H9 (cell line): ENCODE measurements around the gene ZNF527. TPM values are rescaled to one million over a fixed set of nuclear protein-coding genes. Genes with fewer than 3 reads are reported as not detected.

Experiments used
- DNase-seq: peaks from one replicate; pipeline ENCODE4 v3.0.0-alpha.2; 2017
- H2AFZ ChIP-seq: one replicate; pipeline ENCODE4 v1.6.1; 2013; ENCODE audit warnings: mild to moderate bottlenecking, low read length, control low read depth, moderate library complexity
- H2AK5ac ChIP-seq: 2 replicates; pipeline ENCODE4 v1.6.1; 2013; ENCODE audit warnings: low read length, control low read depth, mixed read lengths; ENCODE audit not compliant: insufficient read length
- H2BK120ac ChIP-seq: one replicate; pipeline ENCODE4 v1.6.1; 2013; ENCODE audit warnings: low read depth, mild to moderate bottlenecking, low read length, control low read depth, inconsistent platforms; ENCODE audit not compliant: poor library complexity, severe bottlenecking
- H2BK12ac ChIP-seq: 2 replicates; pipeline ENCODE4 v1.6.1; 2013; ENCODE audit warnings: low read length, control low read depth, mixed read lengths, low read depth; ENCODE audit not compliant: insufficient read length
- H2BK15ac ChIP-seq: 2 replicates; pipeline ENCODE4 v1.6.1; 2013; ENCODE audit warnings: low read depth, low read length, control low read depth
- H2BK20ac ChIP-seq: one replicate; pipeline ENCODE4 v1.6.1; 2013; ENCODE audit warnings: low read depth, mild to moderate bottlenecking, low read length, control low read depth, inconsistent platforms; ENCODE audit not compliant: poor library complexity, severe bottlenecking
- H2BK5ac ChIP-seq: 2 replicates; pipeline ENCODE4 v1.6.1; 2013; ENCODE audit warnings: low read length, control low read depth, mixed read lengths; ENCODE audit not compliant: insufficient read length
- H3K14ac ChIP-seq: 2 replicates; pipeline ENCODE4 v1.6.1; 2013; ENCODE audit warnings: low read length, control low read depth; ENCODE audit not compliant: insufficient read depth
- H3K18ac ChIP-seq: 2 replicates; pipeline ENCODE4 v1.6.1; 2013; ENCODE audit warnings: low read depth, mild to moderate bottlenecking, mixed read lengths, low read length, control low read depth; ENCODE audit not compliant: insufficient read length
- H3K23ac ChIP-seq: 2 replicates; pipeline ENCODE4 v1.6.1; 2013; ENCODE audit warnings: low read length, control low read depth, mixed read lengths, low read depth; ENCODE audit not compliant: insufficient read length
- H3K23me2 ChIP-seq: 2 replicates; pipeline ENCODE4 v1.6.1; 2013; ENCODE audit warnings: low read depth, mild to moderate bottlenecking, mixed read lengths, low read length, control low read depth; ENCODE audit not compliant: insufficient read length, poor library complexity, severe bottlenecking
- H3K27ac ChIP-seq: 2 replicates; pipeline ENCODE4 v1.5.1; 2013; ENCODE audit warnings: low read length, control low read depth, mixed read lengths, low read depth; ENCODE audit not compliant: insufficient read length
- H3K27me3 ChIP-seq: 2 replicates; pipeline ENCODE4 v1.6.1; 2013; ENCODE audit warnings: low read length, control low read depth, inconsistent platforms; ENCODE audit not compliant: insufficient read depth
- H3K4ac ChIP-seq: 2 replicates; pipeline ENCODE4 v1.6.1; 2013; ENCODE audit warnings: low read depth, mild to moderate bottlenecking, control low read depth, inconsistent platforms, low read length, moderate library complexity
- H3K4me1 ChIP-seq: 2 replicates; pipeline ENCODE4 v1.6.1; 2013; ENCODE audit warnings: low read length, control low read depth, inconsistent platforms; ENCODE audit not compliant: insufficient read depth
- H3K4me2 ChIP-seq: 2 replicates; pipeline ENCODE4 v1.6.1; 2013; ENCODE audit warnings: low read length, control low read depth, mixed read lengths; ENCODE audit not compliant: insufficient read length, insufficient read depth
- H3K56ac ChIP-seq: 2 replicates; pipeline ENCODE4 v1.6.1; 2013; ENCODE audit warnings: low read depth, mild to moderate bottlenecking, mixed read lengths, low read length, control low read depth; ENCODE audit not compliant: insufficient read length
- H3K79me1 ChIP-seq: 2 replicates; pipeline ENCODE4 v1.6.1; 2013; ENCODE audit warnings: low read depth, mild to moderate bottlenecking, moderate library complexity, low read length, control low read depth, inconsistent platforms; ENCODE audit not compliant: insufficient read depth, poor library complexity, severe bottlenecking
- H3K79me2 ChIP-seq: 2 replicates; pipeline ENCODE4 v1.6.1; 2013; ENCODE audit warnings: low read length, control low read depth, inconsistent platforms; ENCODE audit not compliant: insufficient read depth
- H3K9ac ChIP-seq: 2 replicates; pipeline ENCODE4 v1.6.1; 2013; ENCODE audit warnings: low read length, control low read depth, mixed read lengths; ENCODE audit not compliant: insufficient read length; ENCODE audit errors: extremely low read depth
- H3K9me3 ChIP-seq: one replicate; pipeline ENCODE4 v1.6.1; 2013; ENCODE audit warnings: low read depth, low read length, inconsistent platforms; ENCODE audit not compliant: control insufficient read depth
- H3T11ph ChIP-seq: one replicate; pipeline ENCODE4 v1.6.1; 2013; ENCODE audit warnings: mild to moderate bottlenecking, low read length, control low read depth, inconsistent platforms
- H4K20me1 ChIP-seq: one replicate; pipeline ENCODE4 v1.6.1; 2013; ENCODE audit not compliant: control insufficient read depth, insufficient read length, insufficient read depth
- H4K5ac ChIP-seq: 2 replicates; pipeline ENCODE4 v1.6.1; 2013; ENCODE audit warnings: low read depth, mild to moderate bottlenecking, mixed read lengths, low read length, control low read depth; ENCODE audit not compliant: insufficient read length
- H4K8ac ChIP-seq: replicated peaks from 2 replicates; pipeline ENCODE4 v1.6.1; 2013; ENCODE audit warnings: low read length, control low read depth, mixed read lengths, low read depth; ENCODE audit not compliant: insufficient read length
- H4K91ac ChIP-seq: 2 replicates; pipeline ENCODE4 v1.6.1; 2013; ENCODE audit warnings: low read depth, mild to moderate bottlenecking, moderate library complexity, mixed read lengths, low read length, control low read depth; ENCODE audit not compliant: insufficient read length
- H3K27ac Mint-ChIP-seq, 3 experiments: 2 replicates in 2 of 3; 3 replicates in 1 of 3; pipeline ENCODE4 v1.8.0; 2020 to 2021; ENCODE audit warnings: mixed read lengths in 3 of 3, mild to moderate bottlenecking in 1 of 3, moderate library complexity in 1 of 3
- H3K27me3 Mint-ChIP-seq: 2 replicates; pipeline ENCODE4 v1.8.0; 2021; ENCODE audit warnings: low read depth, mild to moderate bottlenecking, moderate library complexity, mixed read lengths
- H3K36me3 Mint-ChIP-seq, 3 experiments: 2 replicates in 2 of 3; 3 replicates in 1 of 3; pipeline ENCODE4 v1.8.0; 2020 to 2021; ENCODE audit warnings: low read depth in 3 of 3, mixed read lengths in 3 of 3; ENCODE audit not compliant: insufficient read depth in 1 of 3
- H3K4me1 Mint-ChIP-seq, 2 experiments: 2 replicates each; pipeline ENCODE4 v1.8.0; 2020; ENCODE audit warnings: mixed read lengths in 2 of 2
- H3K4me3 Mint-ChIP-seq, 2 experiments: 2 replicates in 1 of 2; 3 replicates in 1 of 2; pipeline ENCODE4 v1.8.0; 2020 to 2021; ENCODE audit warnings: mild to moderate bottlenecking in 2 of 2, mixed read lengths in 2 of 2, moderate library complexity in 1 of 2
- H3K9me3 Mint-ChIP-seq, 2 experiments: 2 replicates in 1 of 2; 3 replicates in 1 of 2; pipeline ENCODE4 v1.8.0; 2020; ENCODE audit warnings: mild to moderate bottlenecking in 2 of 2, mixed read lengths in 2 of 2, moderate library complexity in 1 of 2
- WGBS: extraction: QIAGEN DNeasy Blood & Tissue Kit; methylation state at CpG from one replicate; pipeline ENCODE4 v1.1.7; 2013; ENCODE audit warnings: missing lambda C conversion rate, low lambda C conversion rate, mixed read lengths; ENCODE audit not compliant: insufficient read length; ENCODE audit errors: extremely low coverage; 5-methylcytosine and 5-hydroxymethylcytosine counted together
- total RNA-seq: library from RNA; stranded (reverse); gene quantifications from 2 replicates; pipeline ENCODE4 v1.2.1, GENCODE V29; 2021
- TF ChIP-seq, protein P1 (sequence below): fragments of 200-600 bp; sonication (generic); conservative IDR thresholded peaks from 3 replicates; pipeline ENCODE4 v1.8.0; 2021; ENCODE audit warnings: antibody characterized with exemption, mild to moderate bottlenecking

Gene ZNF527
- total RNA-seq, 1 experiment from 2014 or later = 6.1 TPM

- no peak overlapping the region for H3K4ac ChIP-seq
- no peaks in the 10 kb centered on the region for H4K20me1 ChIP-seq
- no peak overlapping the region for H2BK5ac ChIP-seq
- no peak overlapping the region for H2BK15ac ChIP-seq
- no CpG with 5 or more reads among the region's 2 CpGs for WGBS
- H2BK12ac ChIP-seq = no peak overlapping the region
- TF ChIP-seq, protein P1, sequence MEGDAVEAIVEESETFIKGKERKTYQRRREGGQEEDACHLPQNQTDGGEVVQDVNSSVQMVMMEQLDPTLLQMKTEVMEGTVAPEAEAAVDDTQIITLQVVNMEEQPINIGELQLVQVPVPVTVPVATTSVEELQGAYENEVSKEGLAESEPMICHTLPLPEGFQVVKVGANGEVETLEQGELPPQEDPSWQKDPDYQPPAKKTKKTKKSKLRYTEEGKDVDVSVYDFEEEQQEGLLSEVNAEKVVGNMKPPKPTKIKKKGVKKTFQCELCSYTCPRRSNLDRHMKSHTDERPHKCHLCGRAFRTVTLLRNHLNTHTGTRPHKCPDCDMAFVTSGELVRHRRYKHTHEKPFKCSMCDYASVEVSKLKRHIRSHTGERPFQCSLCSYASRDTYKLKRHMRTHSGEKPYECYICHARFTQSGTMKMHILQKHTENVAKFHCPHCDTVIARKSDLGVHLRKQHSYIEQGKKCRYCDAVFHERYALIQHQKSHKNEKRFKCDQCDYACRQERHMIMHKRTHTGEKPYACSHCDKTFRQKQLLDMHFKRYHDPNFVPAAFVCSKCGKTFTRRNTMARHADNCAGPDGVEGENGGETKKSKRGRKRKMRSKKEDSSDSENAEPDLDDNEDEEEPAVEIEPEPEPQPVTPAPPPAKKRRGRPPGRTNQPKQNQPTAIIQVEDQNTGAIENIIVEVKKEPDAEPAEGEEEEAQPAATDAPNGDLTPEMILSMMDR = no peak
- Mint-ChIP-seq H3K9me3 (peaks cover 85 to 91% of the 10 kb centered on the region in 2 experiments), H3K4me3 (no peak overlapping the region), H3K36me3 (peaks cover 45 to 71% (median 51%) of the 10 kb centered on the region in 3 experiments), H3K4me1 (no peaks in the 10 kb centered on the region), H3K27me3 (no peaks in the 10 kb centered on the region), H3K27ac (no peak overlapping the region)
- no peak overlapping the region for H2BK20ac ChIP-seq
- DNase-seq = no peak
- no peak overlapping the region for H3K9ac ChIP-seq
- H2BK120ac ChIP-seq = no peak overlapping the region
- H3K27me3 ChIP-seq = no peaks in the 10 kb centered on the region; the same call in 1 of the 2 replicates
- no peaks in the 10 kb centered on the region for H3K23me2 ChIP-seq
- no peak overlapping the region for H3K23ac ChIP-seq
- no peak overlapping the region for H4K8ac ChIP-seq
- H3K4me1 ChIP-seq = no peaks in the 10 kb centered on the region
- no peak overlapping the region for H3K56ac ChIP-seq
- H2AK5ac ChIP-seq = no peak overlapping the region
- no peaks in the 10 kb centered on the region for H3K79me1 ChIP-seq
- H3K4me2 ChIP-seq = no peak overlapping the region
- H3T11ph ChIP-seq = no peak overlapping the region
- peaks cover 50% of the 10 kb centered on the region for H3K9me3 ChIP-seq
- no peaks in the 10 kb centered on the region for H3K79me2 ChIP-seq
- H4K91ac ChIP-seq = no peak overlapping the region
- H3K14ac ChIP-seq = no peak overlapping the region
- H3K27ac ChIP-seq = no peak overlapping the region
- no peak overlapping the region for H4K5ac ChIP-seq
- no peak overlapping the region for H3K18ac ChIP-seq
- H2AFZ ChIP-seq = no peak overlapping the region
Observed at GRCh38 chr19:37412700-37413099, 41.8 kb downstream of the ZNF527 start.
